GM21447 (cell line): Measurements from ENCODE around the gene LSG1.
A peak's percentile ranks its signal among the peaks of the same experiment; 100 is the strongest.
"Not testable (repeated sequence)": the region's sequence is repeated elsewhere in the genome, so short reads cannot be mapped to it uniquely, and the experiment has no call there.

Source experiments
- ATAC-seq: cut with Tn5 transposase; IDR thresholded peaks from one replicate; pipeline ENCODE4 v1.9.1; 2021; ENCODE audit not compliant: unreplicated experiment

The LSG1 gene

DNA sequence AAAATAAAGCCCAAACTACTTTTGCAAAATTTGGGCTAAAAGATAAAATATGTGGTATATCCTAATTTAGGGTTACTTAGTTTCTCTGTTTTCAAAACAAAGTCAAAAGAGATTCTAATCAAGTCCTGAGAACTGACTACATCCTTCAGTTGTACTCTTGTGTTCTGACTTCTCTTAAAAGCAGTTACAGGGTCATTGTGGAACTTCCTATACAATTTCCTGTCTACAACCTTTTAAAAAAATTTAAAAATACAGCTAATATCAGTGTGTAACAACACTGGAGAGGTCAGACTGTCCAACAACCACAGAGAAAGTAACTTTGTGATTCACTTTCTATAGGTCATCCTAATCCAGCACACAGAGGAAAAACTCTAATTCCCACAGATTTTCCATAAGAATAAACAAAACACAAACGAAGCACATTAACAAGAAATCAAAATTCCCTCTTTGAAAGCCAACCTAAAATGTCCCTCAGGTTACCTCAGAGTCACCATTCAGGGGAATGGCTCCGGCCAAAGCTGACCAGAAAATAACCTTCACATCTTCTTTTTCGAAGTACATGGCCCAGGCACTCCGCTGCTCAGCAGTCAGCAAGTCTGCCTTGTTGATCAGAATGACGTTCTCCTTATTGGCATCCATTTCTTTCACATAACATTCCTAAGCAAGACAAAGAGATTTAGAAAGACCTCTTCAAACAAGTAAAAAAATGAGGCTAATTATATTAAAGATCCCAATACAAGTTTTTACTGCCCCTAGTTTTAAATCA, 13.3 kb downstream of the LSG1 start:
- ATAC-seq: no peak

DNA sequence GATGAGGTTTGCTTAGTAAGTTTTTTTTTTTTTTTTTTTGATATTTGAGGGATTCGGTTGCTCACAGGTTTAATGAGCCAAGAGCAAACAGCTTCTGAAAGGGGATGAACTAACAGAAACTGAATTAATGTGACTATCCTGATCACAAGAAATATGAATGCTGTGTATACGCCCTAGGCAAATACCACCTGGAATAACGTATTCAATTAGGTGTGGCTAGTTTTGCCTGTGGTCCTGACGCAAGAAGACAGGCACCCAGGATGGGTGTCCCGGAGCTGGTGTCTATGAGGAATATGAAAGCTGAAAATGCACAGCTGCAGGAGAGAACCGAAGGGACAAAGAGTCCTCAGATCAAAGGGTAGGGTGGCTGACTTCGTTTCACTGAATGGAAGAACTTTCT, 14.6 kb downstream of the LSG1 start:
- no peak for ATAC-seq

- no peak for ATAC-seq
Measured at GRCh38 chr3:194654443-194654842, 17.5 kb downstream of the LSG1 start.

DNA sequence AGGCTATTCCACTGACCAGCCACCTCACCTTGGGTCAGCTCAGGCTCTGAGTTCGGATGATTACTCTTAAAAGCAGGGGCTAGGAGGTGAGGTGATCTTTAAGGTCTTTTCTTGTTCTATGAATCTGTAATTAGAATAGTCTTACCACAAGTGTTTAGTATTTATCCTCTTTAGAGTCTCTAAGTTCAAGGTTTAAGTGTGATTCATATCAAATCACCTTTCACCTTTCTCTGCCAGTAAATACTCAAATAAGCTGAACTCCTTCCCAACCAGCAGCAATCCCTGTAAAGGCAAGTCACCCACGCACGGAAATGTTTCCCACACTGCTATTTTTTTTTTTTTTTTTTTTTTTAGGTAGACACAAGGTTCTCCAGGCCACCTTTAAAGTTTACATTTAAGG, 24.2 kb downstream of the LSG1 start:
- ATAC-seq: no peak

GRCh38 chr3:194642769-194643168, 29.2 kb downstream of the LSG1 start:
- ATAC-seq: no peak

GRCh38 chr3:194640829-194641228, 31.2 kb downstream of the LSG1 start:
- no peak for ATAC-seq

DNA sequence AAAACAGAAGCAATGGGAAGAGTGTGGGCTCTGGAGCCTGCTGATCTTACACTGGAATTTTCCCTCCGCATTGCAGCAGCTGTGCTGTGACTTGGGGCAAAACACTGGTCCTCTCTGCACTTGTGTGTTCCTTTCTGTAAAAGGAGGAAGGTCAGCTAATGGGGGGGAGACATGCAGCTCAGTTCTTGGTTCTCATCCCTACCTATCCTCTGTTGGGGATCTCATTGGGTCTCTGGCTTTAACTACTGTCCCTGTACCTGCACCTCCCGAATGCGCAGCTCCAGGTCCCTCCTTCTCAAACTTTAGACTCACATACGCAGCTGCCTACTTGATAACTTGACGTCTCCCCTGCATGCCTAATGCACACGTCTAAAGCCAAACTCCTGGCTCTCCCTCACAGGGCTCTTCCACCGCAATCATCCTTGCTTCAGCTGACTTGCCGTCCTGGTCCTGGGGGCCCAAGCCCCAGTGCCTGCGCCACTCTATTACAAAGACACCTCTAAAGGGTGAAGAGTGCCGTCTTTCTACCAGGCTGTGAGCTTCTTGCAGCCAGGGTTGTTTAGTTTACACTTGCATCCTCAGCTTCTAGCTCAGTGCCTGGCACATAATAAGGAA, 32.9 kb downstream of the LSG1 start:
- ATAC-seq: no peak

DNA sequence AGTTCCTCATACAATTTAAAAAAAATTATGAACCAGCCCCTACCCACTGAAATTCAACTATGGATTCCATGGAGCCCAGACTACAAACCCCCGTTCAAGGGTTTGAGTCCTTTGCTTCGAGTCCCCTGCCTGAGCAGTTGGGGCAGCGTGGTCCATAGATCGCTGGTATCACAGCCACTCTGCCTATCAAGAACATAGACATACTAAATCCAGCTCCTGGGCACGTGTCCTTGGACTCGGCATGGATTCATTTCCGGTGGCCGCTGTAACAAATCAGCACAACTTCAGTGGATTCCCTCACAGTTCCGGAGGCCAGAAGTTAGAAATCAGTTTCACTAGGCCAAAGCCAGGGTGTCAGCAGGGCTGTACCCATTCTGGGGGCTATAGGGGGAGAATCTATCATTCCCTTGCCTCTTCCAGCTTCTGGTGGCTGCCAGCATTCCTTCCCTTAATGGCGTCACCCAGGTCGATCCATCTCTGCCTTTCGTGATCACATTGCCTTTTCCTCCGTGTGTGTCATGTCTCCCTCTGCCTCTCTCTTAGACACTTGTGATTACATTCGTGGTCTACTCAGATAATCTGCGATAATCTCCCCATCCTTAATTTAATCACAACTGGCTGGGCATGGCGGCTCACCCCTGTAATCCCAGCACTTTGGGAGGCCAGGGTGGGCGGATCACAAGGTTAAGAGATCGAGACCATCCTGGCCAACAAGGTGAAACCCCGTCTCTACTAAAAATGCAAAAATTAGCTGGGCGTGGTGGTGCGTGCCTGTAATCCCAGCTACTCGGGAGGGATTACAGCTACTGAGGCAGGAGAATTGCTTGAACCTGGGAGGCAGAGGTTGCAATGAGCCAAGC, 34.2 kb downstream of the LSG1 start:
- ATAC-seq: no peak

DNA sequence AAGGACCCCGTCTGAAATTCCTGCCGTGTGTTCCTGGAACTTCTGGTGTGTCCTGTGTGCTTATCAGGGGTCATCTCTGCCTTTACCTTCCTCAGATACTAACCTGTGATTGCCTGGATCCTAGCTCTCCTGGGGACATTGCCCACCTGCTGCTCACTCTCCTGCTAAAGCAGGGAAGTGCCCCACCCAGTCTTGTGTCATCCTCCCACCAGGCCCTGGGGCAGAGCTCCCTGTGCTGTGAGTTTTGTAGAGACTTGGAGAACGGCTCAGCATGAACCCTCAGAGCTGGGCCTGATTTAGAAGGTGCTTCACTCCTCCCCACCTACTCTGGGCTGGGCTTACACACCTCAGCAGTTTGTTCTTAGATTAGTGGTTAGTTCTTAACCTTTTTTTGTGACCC, 34.9 kb downstream of the LSG1 start:
- ATAC-seq: no peak

DNA sequence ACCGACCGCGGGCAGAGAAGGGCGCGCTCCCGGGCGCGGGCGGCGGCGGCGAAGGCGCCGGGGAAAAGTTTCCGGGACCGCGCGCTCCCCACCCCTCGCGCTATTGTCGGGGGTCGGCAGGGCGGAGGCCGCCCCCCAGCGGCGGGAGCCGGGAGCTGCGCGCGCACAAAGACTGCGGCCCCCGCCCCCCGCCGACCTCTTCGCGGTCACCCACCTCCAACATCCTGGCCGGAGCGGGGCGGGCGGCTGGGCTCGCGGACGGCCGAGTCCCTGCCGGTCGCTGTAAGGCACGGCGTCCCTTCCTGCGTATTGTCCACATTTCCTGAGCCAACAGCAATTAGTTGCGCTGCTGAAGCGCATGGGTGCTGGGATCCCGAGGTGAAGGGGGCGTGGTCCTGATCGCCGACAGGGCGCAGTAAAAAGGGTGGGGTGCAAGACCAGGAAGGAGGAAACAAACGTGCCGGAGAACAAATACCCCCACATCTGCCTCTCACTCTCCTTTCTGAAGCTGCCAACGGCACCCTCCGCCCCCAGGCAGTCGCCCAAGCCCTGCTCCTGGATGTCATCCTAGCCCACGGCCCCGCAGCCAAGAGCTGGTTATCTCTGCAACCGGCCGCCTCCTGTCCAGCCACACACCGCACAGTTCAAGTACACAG, 38.5 kb downstream of the LSG1 start, which contains the start of gene TMEM44:
TMEM44 (minus strand) TSS at position 71 of the 656 bp plus-strand sequence. CDS start 204 bp downstream, outside the sequence.
- peak; percentile 75 for ATAC-seq

- peak; percentile 39 for ATAC-seq
Measured at GRCh38 chr3:194632809-194633348, 39.1 kb downstream of the LSG1 start.

DNA sequence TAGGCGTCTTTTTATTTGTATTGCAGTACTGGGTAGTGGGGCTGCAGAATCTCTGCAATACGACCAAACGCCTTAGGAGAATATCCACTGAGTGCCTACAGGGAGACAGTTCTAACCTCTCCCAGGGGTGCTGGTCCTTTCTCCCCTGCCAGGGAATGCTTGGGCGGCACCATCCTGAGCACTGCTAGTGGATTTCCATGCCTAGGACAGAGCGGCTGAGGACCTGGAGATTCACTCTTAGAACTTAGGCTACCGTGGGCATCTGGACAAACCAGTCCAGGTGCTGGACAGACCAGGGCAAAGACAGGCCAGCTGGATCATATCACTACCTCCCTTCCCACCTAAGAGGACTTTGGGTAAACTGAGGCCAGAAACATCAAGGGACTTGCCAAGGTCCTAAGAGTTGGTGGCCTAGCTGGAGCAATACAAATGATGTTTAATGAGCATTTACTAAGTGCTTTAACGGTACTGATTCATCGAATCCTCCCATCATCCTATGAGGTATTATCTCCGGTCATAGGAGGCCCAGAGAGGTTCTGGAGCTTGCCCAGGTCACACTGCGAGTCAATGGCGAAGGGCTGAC, 39.7 kb downstream of the LSG1 start:
- no peak for ATAC-seq

- ATAC-seq: no peak
Measured at GRCh38 chr3:194631696-194632095, 40.3 kb downstream of the LSG1 start.

GRCh38 chr3:194630681-194631080, 41.3 kb downstream of the LSG1 start:
- not testable (repeated sequence) for ATAC-seq

DNA sequence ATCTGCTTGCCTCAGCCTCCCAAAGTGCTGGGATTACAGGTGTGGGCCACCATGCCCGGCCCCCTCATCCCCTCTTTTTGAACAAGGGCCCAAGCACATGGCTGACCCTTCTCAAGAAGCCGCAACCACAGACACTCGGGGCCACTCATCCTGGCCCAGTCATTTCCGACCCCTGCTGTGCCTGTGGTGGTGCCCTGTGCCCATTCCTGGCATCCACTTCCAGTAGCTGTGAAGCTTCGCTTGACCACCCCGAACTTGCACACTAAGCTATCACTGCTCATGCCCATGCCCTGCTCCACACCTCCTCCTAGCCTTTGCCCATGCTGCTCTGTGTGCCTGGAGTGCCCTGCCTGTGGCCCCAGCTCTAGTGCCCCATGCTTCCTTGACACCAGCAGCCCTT, 47.0 kb downstream of the LSG1 start:
- no peak for ATAC-seq

DNA sequence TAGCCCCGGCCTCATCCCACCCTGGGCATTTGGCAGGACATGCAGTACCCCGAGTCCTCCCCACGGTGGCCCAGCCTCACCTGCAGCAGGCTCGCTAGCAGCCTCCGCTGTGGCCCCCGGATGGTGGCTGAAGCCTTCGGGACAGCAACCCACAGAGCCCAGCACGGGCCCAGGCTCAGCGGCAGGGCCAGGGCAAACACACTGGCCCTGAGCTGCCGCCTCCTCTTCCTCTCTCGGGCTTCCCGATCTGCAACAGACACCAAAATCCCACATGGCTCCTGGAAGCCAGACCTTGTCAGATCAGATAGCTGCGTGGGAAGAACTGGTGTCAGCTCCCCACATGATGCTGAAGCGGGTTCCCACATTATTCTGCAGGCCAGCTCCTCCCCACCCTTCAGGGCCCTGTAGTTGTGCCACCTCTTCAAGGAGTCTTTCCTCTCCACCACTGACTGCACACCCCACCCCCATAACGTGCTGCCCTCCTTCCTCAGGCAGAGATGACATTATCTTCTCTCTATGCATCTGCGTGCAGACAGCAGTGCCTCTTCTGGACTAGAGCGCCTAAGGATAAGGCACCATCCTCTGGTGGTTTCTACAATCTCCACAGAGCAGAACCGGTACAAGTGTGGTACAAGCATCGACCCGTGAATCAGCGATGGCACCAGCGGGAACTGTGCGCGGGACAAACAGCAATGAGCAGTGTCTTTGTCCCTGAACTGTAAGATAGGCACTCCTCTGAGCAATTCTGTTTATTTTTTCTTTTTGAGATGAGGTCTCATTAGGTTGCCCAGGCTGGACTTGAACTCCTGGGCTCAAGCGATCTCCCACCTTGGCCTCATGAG, 48.3 kb downstream of the LSG1 start:
- no peak for ATAC-seq

DNA sequence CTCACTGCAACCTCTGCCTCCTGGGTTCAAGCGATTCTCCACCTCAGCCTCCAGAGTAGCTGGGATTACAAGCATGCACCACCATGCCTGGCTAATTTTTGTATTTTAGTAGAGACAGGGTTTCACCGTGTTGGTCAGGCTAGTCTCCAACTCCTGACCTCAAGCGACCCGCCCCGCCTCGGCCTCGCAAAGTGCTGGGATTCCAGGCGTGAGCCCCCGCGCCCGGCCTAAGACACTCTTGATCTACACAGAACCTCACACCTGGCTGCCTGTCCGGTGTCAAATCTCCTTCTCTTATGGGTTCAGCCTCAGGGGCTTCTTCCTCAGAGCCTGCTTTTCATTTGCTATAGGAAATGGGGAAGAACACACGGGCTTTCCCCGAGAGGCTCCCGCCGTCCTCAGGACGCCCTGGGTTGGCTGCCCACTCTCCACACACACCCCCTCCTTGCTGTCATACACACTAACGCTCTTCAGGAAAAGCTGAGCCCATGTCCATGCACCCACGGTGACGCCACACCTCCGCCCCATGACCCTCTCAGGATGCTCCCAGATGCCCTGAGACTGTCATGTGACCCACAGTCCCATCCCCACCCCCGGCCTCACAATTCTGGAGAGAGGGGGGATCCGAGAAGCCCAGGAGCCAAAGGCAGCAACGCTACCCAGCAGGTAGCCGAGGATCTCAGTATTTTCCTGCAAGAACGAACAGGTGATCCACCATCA, 49.2 kb downstream of the LSG1 start:
- no peak for ATAC-seq

GRCh38 chr3:194621947-194622346, 50.0 kb downstream of the LSG1 start:
- ATAC-seq: no peak

GRCh38 chr3:194620196-194620595, 51.8 kb downstream of the LSG1 start:
- ATAC-seq: no peak
